ENCODE measurements around the gene SENP1.
"Not testable (repeated sequence)": the region's sequence is repeated elsewhere in the genome, so short reads cannot be mapped to it uniquely, and the experiment has no call there.

Gene SENP1

GRCh38 chr12:48105867-48106680 is at the start of gene SENP1:
Gene SENP1 (minus strand): TSS chr12:48106079. CDS start chr12:48101472, 4,607 bp downstream.
- DNase-seq (ENCODE audit: low spot score), result peak; percentile 89

- DNase-seq (ENCODE audit: low spot score), result no peak
These were observed 45.4 kb upstream of the SENP1 start for GRCh38 chr12:48151103-48151771.

- peak; percentile 19 for DNase-seq (ENCODE audit: low spot score)
These were observed 40.1 kb upstream of the SENP1 start for GRCh38 chr12:48145981-48146380.

- DNase-seq (ENCODE audit: low spot score), result no peak
These were observed 38.0 kb upstream of the SENP1 start for GRCh38 chr12:48143898-48144297.

- no peak for DNase-seq (ENCODE audit: low spot score)
These were observed 37.2 kb upstream of the SENP1 start for GRCh38 chr12:48142818-48143674.

GRCh38 chr12:48135027-48135426 is 29.1 kb upstream of the SENP1 start:
- DNase-seq (ENCODE audit: low spot score), result no peak

GRCh38 chr12:48132826-48133225 is 26.9 kb upstream of the SENP1 start:
- DNase-seq (ENCODE audit: low spot score), result no peak

GRCh38 chr12:48131517-48131916 is 25.6 kb upstream of the SENP1 start:
- DNase-seq (ENCODE audit: low spot score), result no peak

- DNase-seq (ENCODE audit: low spot score), result no peak
These were observed 23.5 kb upstream of the SENP1 start for GRCh38 chr12:48129376-48129775.

GRCh38 chr12:48128800-48129199 is 22.9 kb upstream of the SENP1 start:
- no peak for DNase-seq (ENCODE audit: low spot score)

- DNase-seq (ENCODE audit: low spot score), result peak; percentile 38
These were observed 21.2 kb upstream of the SENP1 start for GRCh38 chr12:48126953-48127630.

GRCh38 chr12:48125985-48126384 is 20.1 kb upstream of the SENP1 start:
- DNase-seq (ENCODE audit: low spot score), result no peak

- DNase-seq (ENCODE audit: low spot score), result not testable (repeated sequence)
These were observed 19.7 kb upstream of the SENP1 start for GRCh38 chr12:48125542-48125941.

GRCh38 chr12:48123169-48123568 is 17.3 kb upstream of the SENP1 start:
- no peak for DNase-seq (ENCODE audit: low spot score)

- DNase-seq (ENCODE audit: low spot score), result peak; percentile 79
These were observed 16.4 kb upstream of the SENP1 start for GRCh38 chr12:48122065-48122834.

- DNase-seq (ENCODE audit: low spot score), result no peak
These were observed 15.6 kb upstream of the SENP1 start for GRCh38 chr12:48121522-48121921.

GRCh38 chr12:48119834-48120195 is 13.9 kb upstream of the SENP1 start:
- DNase-seq (ENCODE audit: low spot score), result no peak

- peak; percentile 81 for DNase-seq (ENCODE audit: low spot score)
These were observed 13.4 kb upstream of the SENP1 start, which contains the start of gene PFKM for GRCh38 chr12:48119078-48119833. Gene PFKM (plus strand): TSS chr12:48119364. CDS start chr12:48122775, 3,411 bp downstream.

- peak; percentile 23 for DNase-seq (ENCODE audit: low spot score)
These were observed 12.5 kb upstream of the SENP1 start for GRCh38 chr12:48118284-48118871.

GRCh38 chr12:48115957-48116356 is 10.1 kb upstream of the SENP1 start:
- DNase-seq (ENCODE audit: low spot score), result no peak
